Activated naive CD4-positive, alpha-beta T cell treated with anti-CD3 and anti-CD28 coated beads, Interleukin-2, amount 10 ng/mL, durations not matched to agents 7 days and 5 days (primary cell): Measurements from ENCODE around the gene SKIC2.
"Not testable (repeated sequence)": the region's sequence is repeated elsewhere in the genome, so short reads cannot be mapped to it uniquely, and the experiment has no call there.

ENCODE experiments used
- CTCF ChIA-PET: fragments of 350-600 bp; sonication (Branson Sonifier 250); formaldehyde crosslinking; loops from one replicate; lab custom pipeline; 2021; ENCODE audit warnings: antibody characterized with exemption; lab: Charles Lee
- DNase-seq: peaks from one replicate; pipeline ENCODE4 v3.0.0-alpha.2; 2020
- H3K27ac Mint-ChIP-seq: one replicate; pipeline ENCODE4 v1.8.0; 2021; ENCODE audit warnings: mild to moderate bottlenecking, moderate library complexity, mixed read lengths
- H3K27me3 Mint-ChIP-seq: one replicate; pipeline ENCODE4 v1.8.0; 2021; ENCODE audit warnings: mild to moderate bottlenecking, mixed read lengths
- H3K36me3 Mint-ChIP-seq: one replicate; pipeline ENCODE4 v1.8.0; 2021; ENCODE audit warnings: mixed read lengths
- H3K4me1 Mint-ChIP-seq: one replicate; pipeline ENCODE4 v1.8.0; 2021; ENCODE audit warnings: mixed read lengths
- H3K4me3 Mint-ChIP-seq: one replicate; pipeline ENCODE4 v1.8.0; 2021; ENCODE audit warnings: mild to moderate bottlenecking, moderate library complexity, mixed read lengths
- H3K9me3 Mint-ChIP-seq: one replicate; pipeline ENCODE4 v1.8.0; 2021; ENCODE audit warnings: mixed read lengths

Gene SKIC2

DNA sequence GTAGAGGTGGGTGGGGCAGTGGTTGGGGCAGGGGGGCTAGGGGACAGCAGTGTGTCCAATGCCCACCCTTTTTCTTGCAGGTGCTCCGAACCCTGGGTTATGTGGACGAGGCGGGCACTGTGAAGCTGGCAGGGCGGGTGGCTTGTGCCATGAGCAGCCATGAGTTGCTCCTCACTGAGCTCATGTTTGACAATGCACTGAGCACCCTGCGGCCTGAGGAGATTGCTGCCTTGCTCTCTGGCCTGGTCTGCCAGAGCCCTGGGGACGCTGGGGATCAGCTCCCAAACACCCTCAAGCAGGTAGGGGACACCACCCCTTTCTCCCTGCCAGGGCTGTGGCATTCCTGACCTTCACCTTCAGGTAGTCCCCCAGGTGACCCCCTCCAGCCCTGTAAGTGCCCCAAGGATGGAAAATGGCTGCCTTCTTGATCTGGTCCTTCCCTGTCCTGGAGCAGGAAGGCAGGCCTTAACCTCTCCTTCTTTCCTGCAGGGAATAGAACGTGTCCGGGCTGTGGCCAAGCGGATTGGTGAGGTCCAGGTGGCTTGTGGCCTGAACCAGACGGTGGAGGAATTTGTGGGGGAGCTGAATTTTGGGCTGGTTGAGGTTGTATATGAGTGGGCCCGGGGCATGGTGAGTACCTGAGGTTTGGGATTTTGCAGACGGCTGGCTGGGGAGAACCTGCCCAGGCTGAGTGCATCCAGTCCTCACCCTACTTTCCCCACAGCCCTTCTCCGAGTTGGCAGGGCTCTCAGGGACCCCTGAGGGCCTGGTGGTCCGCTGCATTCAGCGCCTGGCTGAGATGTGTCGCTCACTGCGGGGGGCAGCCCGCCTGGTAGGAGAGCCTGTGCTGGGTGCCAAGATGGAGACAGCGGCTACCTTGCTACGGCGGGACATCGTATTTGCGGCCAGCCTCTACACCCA lies 10.1 kb downstream of the SKIC2 start:
- H3K36me3 Mint-ChIP-seq, result peaks cover 60% of the 10 kb centered on the region
- H3K27ac Mint-ChIP-seq, result peak overlapping the region; percentile 99
- peaks cover 43% of the 10 kb centered on the region for H3K4me1 Mint-ChIP-seq
- H3K4me3 Mint-ChIP-seq, result no peak overlapping the region
- H3K9me3 Mint-ChIP-seq, result no peaks in the 10 kb centered on the region
- CTCF ChIA-PET, result interaction anchor here (1.4 to 1.5 kb wide), 2 partner anchors 10 to 17 kb away, joined by 3 to 6 read pairs; partner anchors contain the start of gene SKIC2
- DNase-seq, result no peak
- H3K27me3 Mint-ChIP-seq, result peaks cover 8% of the 10 kb centered on the region

DNA sequence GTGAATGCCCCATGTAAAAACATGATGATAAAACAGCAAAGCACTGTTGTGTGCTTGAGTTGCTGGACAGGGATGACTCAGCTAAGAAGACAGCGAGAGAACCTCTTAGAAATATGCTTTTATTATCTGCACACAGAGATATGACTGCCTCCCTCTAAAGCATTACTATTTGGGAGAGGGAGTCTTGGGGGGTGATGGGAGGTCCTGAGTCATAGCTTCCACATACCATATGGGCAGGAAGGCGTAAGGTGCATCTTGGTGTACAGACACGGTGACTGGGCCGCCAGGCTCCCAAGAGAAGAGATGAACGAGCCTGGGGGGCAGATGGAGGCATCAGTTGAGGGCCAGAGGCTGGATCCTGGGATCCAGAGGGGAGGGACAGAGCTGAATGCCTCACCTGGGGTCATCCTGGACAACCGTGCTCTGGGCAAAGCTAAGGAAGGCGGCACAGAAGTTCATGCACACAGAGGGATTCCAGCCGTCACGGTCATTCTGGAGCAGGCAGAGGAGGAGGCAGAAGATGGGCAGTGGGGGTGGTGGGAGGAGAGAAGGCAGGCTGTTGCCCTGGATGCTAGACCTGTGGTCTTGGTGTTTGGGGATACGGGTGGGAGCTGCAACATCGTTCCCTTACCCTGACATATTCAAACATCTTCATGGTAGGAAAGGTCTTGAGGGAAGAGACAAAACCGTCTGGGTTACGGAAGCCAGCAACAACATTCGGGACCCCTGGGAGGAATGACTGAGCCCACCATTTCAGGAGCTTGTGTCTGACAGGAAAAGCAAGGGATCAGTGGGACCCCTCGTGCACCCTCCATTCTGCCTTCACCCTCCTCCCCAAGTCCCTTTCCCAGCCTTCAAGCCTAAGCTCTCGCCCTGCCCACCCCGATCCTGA lies 11.0 kb downstream of the SKIC2 start:
- Mint-ChIP-seq H3K9me3 (no peaks in the 10 kb centered on the region), H3K4me3 (peak overlapping the region; percentile 97), H3K4me1 (peaks cover 48% of the 10 kb centered on the region), H3K27ac (peak overlapping the region; percentile 99), H3K36me3 (peaks cover 54% of the 10 kb centered on the region), H3K27me3 (peaks cover 8% of the 10 kb centered on the region)
- CTCF ChIA-PET, result interaction anchor here (1.4 to 1.5 kb wide), 2 partner anchors 11 to 18 kb away, joined by 3 to 6 read pairs; partner anchors contain the start of gene SKIC2
- DNase-seq, result no peak

DNA sequence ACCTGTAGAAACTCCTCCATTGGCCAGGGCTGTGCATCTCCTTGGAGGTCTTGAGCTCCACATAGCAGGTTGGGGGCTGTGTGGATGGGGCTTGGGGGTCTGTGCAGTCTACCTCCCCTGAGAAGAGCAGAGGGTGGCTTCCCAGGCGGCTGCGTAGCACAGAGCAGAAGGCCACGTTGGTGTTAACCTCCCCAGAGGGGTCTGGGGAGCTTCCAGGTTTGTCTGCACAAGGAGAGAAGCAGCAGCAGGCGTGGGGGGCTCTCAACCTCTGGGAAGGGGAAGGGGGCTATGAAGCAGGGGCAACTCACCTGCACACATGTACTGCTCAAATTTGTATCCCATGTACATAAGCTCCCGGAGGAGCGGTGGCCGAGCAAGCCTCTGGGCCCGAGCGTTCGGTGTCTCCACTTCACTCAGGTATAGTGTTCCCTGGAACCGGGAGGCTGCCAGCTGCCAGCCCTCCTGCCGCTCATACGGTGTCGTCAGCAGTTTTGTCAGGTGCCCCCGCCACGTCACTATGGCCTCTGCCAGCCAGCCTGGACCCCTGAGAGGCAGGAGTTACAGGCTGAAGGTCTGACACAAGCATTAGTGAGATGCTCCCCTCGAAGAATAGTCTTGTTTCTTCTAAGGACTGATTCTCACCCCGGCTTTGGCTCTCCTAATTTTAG lies 11.8 kb downstream of the SKIC2 start:
- Mint-ChIP-seq H3K4me3 (peak overlapping the region; percentile 97), H3K27me3 (peaks cover 8% of the 10 kb centered on the region), H3K9me3 (no peaks in the 10 kb centered on the region), H3K36me3 (peaks cover 50% of the 10 kb centered on the region), H3K27ac (peak overlapping the region; percentile 99), H3K4me1 (peaks cover 48% of the 10 kb centered on the region)
- CTCF ChIA-PET, result interaction anchor here (0.5 to 1.3 kb wide), 3 partner anchors 12 to 316 kb away, joined by 3 to 6 read pairs (median 4); partner anchors contain the start of genes NELFE and SKIC2
- DNase-seq, result no peak

DNA sequence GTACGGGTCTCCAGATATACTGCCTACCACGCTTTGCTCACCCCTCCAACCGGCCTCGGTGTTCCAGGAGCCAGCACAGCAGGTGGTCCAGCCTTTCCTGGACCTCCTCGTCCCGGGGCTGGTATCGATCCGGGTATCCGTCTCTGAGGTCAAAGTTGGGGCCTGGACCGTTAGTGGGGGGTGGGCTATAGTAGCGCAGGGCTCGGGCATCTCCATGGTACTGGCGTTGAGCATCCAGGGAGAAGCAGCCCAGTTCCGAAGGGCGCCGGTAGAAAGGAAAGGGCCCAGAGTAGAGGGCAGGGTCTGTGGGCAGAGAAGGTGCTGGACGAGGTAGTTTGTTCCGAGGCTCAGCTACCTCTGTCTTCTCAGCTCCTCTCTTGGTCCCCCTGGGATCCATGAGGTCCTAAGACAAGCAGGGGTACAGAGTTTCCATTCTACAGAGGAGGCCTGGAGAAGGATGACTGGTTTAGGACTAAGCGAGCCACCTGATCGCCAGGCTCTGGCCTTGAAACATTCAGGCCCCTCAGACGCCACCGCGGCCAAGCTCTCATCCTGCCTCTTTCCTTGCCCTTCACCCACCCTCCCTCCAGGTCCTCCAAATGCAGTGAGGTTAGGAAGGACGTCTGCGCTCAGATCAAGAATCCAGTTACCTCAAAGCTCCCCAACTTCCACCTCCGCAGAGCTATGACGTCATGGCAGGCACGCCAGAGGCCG lies 12.5 kb downstream of the SKIC2 start:
- Mint-ChIP-seq H3K27me3 (peaks cover 8% of the 10 kb centered on the region), H3K27ac (peak overlapping the region; percentile 99), H3K4me1 (peaks cover 48% of the 10 kb centered on the region), H3K4me3 (peak overlapping the region; percentile 97), H3K36me3 (peaks cover 45% of the 10 kb centered on the region), H3K9me3 (no peaks in the 10 kb centered on the region)
- CTCF ChIA-PET, result interaction anchor here (0.5 to 1.3 kb wide), 4 partner anchors 12 to 317 kb away, joined by 3 to 6 read pairs (median 4); partner anchors contain the start of genes EHMT2, NELFE and SKIC2
- DNase-seq, result peak; percentile 26

DNA sequence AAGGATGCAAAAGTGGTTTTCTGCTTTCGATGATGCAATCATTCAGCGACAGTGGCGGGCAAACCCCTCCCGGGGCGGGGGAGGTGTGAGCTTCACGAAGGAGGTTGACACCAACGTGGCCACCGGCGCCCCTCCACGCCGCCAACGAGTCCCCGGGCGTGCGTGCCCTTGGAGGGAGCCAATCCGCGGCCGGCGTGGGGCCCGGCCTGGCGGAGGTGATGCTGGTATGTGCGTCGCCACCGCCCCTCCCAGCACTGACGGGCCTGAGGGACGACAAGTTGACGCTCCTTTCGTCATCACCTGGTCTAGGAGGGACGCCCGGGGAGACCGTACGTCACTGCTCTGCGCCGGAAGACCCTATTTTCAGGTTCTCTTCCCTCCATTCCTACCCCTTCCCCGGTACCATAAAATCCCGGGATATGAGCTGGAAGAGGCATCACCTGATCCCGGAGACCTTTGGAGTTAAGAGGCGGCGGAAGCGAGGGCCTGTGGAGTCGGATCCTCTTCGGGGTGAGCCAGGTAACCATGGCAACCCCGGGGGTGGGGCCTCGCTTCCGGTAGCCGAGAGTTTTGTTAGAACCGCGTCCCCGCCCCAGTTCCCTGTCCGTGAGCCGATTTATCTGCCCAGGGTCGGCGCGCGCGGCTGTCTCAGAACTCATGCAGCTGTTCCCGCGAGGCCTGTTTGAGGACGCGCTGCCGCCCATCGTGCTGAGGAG lies 13.2 kb downstream of the SKIC2 start, which contains the start of gene DXO:
Gene DXO, minus strand, starts transcription at position 146 of the 716 bp plus-strand sequence. CDS start 463 bp downstream, outside the sequence.
- peaks cover 8% of the 10 kb centered on the region for H3K27me3 Mint-ChIP-seq
- H3K4me3 Mint-ChIP-seq, result peak within 1 kb of the TSS; percentile 97
- DNase-seq, result peak; percentile 97
- peaks cover 37% of the 10 kb centered on the region for H3K36me3 Mint-ChIP-seq
- H3K4me1 Mint-ChIP-seq, result peaks cover 48% of the 10 kb centered on the region
- CTCF ChIA-PET, result interaction anchor here (1.0 to 1.3 kb wide), 3 partner anchors 13 to 75 kb away, joined by 3 to 6 read pairs (median 4); partner anchors contain the start of genes EHMT2, NELFE and SKIC2
- peak within 1 kb of the TSS; percentile 99 for H3K27ac Mint-ChIP-seq
- no peaks in the 10 kb centered on the region for H3K9me3 Mint-ChIP-seq

DNA sequence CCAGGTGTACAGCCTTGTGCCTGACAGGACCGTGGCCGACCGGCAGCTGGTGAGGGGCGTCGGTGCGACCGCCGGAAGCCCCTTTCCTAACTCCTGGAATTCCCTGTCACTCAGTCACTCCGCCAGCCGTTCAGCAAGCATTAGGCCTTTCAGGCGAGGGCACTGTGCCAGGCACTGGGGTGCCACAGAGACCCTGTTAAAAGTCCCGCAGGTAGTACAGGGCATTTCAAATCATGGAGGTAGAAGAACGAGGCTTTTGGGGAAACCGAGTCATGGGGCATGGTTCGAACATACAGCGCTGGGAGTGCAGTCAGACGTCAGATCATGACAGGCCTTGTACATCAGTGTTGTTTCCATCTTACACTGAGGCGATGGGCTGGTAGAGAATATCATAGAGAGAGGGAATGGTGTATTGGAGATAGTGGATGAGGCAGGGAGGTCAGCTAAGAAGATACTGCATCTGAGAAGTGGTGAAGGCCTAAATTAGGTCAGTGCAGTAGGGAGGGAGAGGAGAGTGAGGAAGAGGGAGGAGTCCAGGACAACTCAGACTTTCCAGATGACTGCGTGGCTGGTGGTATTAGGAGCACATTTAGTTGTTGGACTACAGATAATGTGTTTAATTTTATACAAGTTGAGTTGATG lies 13.9 kb downstream of the SKIC2 start:
- Mint-ChIP-seq H3K36me3 (peaks cover 31% of the 10 kb centered on the region), H3K27ac (peak overlapping the region; percentile 99), H3K27me3 (peaks cover 8% of the 10 kb centered on the region), H3K4me1 (peaks cover 50% of the 10 kb centered on the region), H3K9me3 (no peaks in the 10 kb centered on the region), H3K4me3 (peak overlapping the region; percentile 97)
- no peak for DNase-seq
- CTCF ChIA-PET, result interaction anchor here (0.9 to 1.0 kb wide), 2 partner anchors 21 to 75 kb away, joined by 3 read pairs; partner anchors contain the start of gene EHMT2

DNA sequence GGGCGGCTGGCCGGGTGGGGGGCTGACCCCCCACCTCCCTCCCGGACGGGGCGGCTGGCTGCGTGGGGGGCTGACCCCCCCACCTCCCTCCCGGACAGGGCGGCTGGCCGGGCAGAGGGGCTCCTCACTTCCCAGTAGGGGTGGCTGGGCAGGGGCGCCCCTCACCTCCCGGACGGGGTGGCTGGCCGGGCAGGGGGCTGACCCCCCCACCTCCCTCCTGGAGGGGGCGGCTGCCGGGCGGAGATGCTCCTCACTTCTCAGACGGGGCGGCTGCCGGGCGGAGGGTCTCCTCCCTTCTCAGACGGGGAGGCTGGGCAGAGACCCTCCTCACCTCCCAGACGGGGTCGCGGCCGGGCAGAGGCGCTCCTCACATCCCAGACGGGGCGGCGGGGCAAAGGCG lies 17.1 kb downstream of the SKIC2 start:
- peaks cover 49% of the 10 kb centered on the region for H3K4me1 Mint-ChIP-seq
- CTCF ChIA-PET, H3K4me3 Mint-ChIP-seq, H3K27ac Mint-ChIP-seq, H3K27me3 Mint-ChIP-seq, H3K9me3 Mint-ChIP-seq, DNase-seq: not testable (repeated sequence)
- peaks cover 15% of the 10 kb centered on the region for H3K36me3 Mint-ChIP-seq

DNA sequence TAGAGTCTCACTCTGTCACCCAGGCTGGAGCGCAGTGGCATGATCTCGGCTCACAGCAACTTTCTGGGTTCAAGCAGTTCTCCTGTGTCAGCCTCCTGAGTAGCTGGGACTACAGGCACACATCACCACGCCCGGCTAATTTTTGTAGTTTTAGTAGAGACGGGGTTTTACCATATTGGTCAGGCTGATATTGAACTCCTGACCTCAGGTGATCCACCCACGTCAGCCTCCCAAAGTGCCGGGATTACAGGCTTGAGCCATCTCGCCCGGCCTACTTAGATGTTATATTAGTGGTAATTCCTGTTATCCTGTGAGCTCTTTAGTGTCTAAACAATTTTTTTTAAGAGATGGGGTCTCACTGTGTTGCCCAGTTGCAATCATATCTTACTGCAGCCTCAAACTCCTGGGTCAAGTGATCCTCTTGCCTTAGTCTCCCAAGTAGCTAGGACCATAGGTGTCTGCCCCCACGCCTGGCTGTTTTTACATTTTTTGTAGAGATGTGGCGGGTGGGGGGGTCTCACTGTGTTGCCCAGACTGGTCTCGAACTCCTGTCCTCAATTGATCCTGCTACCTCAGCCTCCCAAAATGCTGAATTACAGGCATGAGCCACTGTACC lies 18.9 kb downstream of the SKIC2 start:
- Mint-ChIP-seq H3K4me3 (no peak overlapping the region), H3K27me3 (no peaks in the 10 kb centered on the region), H3K27ac (no peak overlapping the region), H3K36me3 (peaks cover 10% of the 10 kb centered on the region), H3K9me3 (no peaks in the 10 kb centered on the region), H3K4me1 (peaks cover 34% of the 10 kb centered on the region)
- no peak for DNase-seq
- CTCF ChIA-PET, result no interaction called here

DNA sequence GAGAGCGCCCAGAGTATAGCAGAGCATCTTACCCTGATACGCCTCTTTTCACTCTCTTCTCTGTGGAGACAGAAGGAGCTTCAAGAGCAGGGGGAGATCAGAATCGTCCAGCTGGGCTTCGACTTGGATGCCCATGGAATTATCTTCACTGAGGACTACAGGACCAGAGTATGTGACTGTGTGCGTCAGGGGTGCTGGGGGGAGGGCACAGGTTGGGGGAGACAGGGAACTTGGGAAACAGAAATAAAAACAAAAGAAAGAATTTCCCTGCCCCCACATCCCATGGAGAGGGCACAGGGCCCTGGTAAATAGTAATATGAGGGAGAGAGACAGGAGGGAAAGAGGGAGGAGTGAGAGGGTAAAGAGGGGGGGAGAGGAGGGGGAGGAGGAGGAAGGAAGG lies 19.9 kb downstream of the SKIC2 start:
- H3K4me3 Mint-ChIP-seq, result no peak overlapping the region
- peaks cover 25% of the 10 kb centered on the region for H3K4me1 Mint-ChIP-seq
- H3K9me3 Mint-ChIP-seq, result no peaks in the 10 kb centered on the region
- H3K27me3 Mint-ChIP-seq, result no peaks in the 10 kb centered on the region
- H3K27ac Mint-ChIP-seq, result peak overlapping the region; percentile 76
- CTCF ChIA-PET, result interaction anchor here (1.8 kb wide), 1 partner anchor 26 kb away, joined by 5 read pairs; no protein-coding TSS in a partner anchor
- peaks cover 5% of the 10 kb centered on the region for H3K36me3 Mint-ChIP-seq
- no peak for DNase-seq

DNA sequence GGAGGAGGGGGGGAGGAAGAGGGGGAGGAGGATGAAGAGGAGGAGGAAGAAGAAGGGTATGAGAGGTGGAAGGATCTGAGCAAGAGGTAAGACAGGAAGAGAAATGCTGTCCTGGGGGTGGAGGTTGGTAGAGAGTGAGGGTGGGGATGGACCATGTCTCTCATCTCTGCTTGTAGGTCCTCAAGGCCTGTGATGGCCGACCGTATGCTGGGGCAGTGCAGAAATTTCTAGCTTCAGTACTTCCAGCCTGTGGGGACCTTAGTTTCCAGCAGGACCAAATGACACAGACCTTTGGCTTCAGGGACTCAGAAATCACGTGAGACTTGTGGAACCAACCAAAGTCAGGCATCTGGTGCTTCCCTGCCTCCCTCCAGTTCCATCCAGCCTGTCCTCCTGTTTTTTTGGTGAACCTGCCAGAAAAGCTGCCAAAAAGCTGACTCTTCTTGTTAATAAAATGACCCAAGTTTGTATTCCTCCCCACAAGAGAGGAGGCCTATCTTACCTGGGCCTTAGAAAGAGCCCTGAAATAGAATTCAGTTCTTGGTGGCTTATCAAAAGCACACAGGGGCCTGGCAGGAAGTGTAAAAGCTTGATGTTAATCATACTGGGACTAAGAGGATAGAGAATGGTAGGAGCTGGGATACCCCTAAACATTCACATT lies 20.4 kb downstream of the SKIC2 start:
- H3K36me3 Mint-ChIP-seq, result peaks cover 5% of the 10 kb centered on the region
- H3K27ac Mint-ChIP-seq, result peak overlapping the region; percentile 76
- peaks cover 21% of the 10 kb centered on the region for H3K4me1 Mint-ChIP-seq
- CTCF ChIA-PET, result interaction anchor here (1.8 kb wide), 1 partner anchor 27 kb away, joined by 5 read pairs; no protein-coding TSS in a partner anchor
- H3K4me3 Mint-ChIP-seq, result no peak overlapping the region
- H3K9me3 Mint-ChIP-seq, result no peaks in the 10 kb centered on the region
- H3K27me3 Mint-ChIP-seq, result no peaks in the 10 kb centered on the region
- DNase-seq, result no peak

DNA sequence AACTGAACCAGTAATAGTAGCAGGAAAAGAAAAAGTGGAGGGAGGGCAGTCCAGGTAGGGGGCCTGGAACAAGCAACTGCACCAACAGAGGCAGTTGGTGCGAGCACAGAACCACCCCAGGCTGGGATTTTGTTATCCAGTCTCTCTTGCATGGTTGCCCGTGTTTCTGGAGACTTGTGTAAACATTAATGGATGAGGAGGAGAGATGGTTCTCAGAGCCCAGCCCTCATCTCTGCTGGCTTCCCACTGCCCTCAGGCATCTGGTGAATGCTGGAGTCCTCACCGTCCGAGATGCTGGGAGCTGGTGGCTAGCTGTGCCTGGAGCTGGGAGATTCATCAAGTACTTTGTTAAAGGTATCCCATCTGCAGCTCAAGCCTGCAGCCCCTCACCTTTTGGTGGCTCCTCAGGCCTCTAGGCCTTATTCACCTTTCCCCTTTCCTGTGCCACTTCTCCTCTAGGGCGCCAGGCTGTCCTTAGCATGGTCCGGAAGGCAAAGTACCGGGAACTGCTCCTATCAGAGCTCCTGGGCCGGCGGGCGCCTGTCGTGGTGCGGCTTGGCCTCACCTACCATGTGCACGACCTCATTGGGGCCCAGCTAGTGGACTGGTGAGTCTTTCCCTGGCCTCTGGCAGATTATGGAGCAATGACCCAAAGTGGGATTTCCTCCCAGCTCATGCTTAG lies 21.4 kb downstream of the SKIC2 start:
- Mint-ChIP-seq H3K27ac (peak overlapping the region; percentile 74), H3K4me1 (peaks cover 19% of the 10 kb centered on the region)
- DNase-seq, H3K27me3 Mint-ChIP-seq, H3K9me3 Mint-ChIP-seq, H3K4me3 Mint-ChIP-seq, H3K36me3 Mint-ChIP-seq: not testable (repeated sequence)
- CTCF ChIA-PET, result interaction anchor here (1.8 kb wide), 1 partner anchor 28 kb away, joined by 5 read pairs; no protein-coding TSS in a partner anchor
